HL-60/S4 treated with retinoic acid at 250 ng/mL for 4 days and 3 days (cell line): Measurements from ENCODE around the gene GRAP2.
"Not testable (repeated sequence)": the region's sequence is repeated elsewhere in the genome, so short reads cannot be mapped to it uniquely, and the experiment has no call there.

Experiments
- in situ Hi-C: fragments of 300-500 bp; cut with MboI; formaldehyde crosslinking; loops from 2 replicates; pipeline ENCODE4 v1.7.0; 2022; ENCODE audit warnings: low sequenced_read_pairs

The GRAP2 gene

GRCh38 chr22:39942439-39943230, 41.8 kb downstream of the GRAP2 start:
- in situ Hi-C loops, result no loop called here

GRCh38 chr22:39943337-39943736, 42.5 kb downstream of the GRAP2 start:
- in situ Hi-C loops, result no loop called here

GRCh38 chr22:39943953-39944872, 43.3 kb downstream of the GRAP2 start:
- in situ Hi-C loops, result no loop called here

GRCh38 chr22:39946126-39946502, 45.2 kb downstream of the GRAP2 start:
- in situ Hi-C loops, result no loop called here

GRCh38 chr22:39946503-39947219, 45.8 kb downstream of the GRAP2 start:
- in situ Hi-C loops, result no loop called here

GRCh38 chr22:39947220-39948216, 46.6 kb downstream of the GRAP2 start:
- in situ Hi-C loops, result no loop called here

- in situ Hi-C loops, result no loop called here
Observed at GRCh38 chr22:39949964-39950737, 49.3 kb downstream of the GRAP2 start.

- in situ Hi-C loops, result not testable (repeated sequence)
Observed at GRCh38 chr22:39951603-39952293, 50.9 kb downstream of the GRAP2 start.

GRCh38 chr22:39952347-39952746, 51.5 kb downstream of the GRAP2 start:
- in situ Hi-C loops, result no loop called here

- in situ Hi-C loops, result no loop called here
Observed at GRCh38 chr22:39953101-39953500, 52.2 kb downstream of the GRAP2 start.

- in situ Hi-C loops, result no loop called here
Observed at GRCh38 chr22:39954584-39955055, 53.7 kb downstream of the GRAP2 start.

- in situ Hi-C loops, result no loop called here
Observed at GRCh38 chr22:39955675-39956074, 54.8 kb downstream of the GRAP2 start.

GRCh38 chr22:39956932-39957664, 56.2 kb downstream of the GRAP2 start:
- in situ Hi-C loops, result no loop called here

GRCh38 chr22:39958009-39958711, 57.3 kb downstream of the GRAP2 start:
- in situ Hi-C loops, result no loop called here

- in situ Hi-C loops, result no loop called here
Observed at GRCh38 chr22:39958949-39959639, 58.2 kb downstream of the GRAP2 start.

- in situ Hi-C loops, result no loop called here
Observed at GRCh38 chr22:39959640-39960447, 59.0 kb downstream of the GRAP2 start, which contains the start of gene TMA7B. Gene TMA7B, plus strand, starts transcription at chr22:39960397. Its CDS starts 3,978 bp downstream, at chr22:39964375.
